Psoas muscle (tissue), 8 donors: ENCODE data around the gene PDIA6. TPM values are rescaled to one million over a fixed set of nuclear protein-coding genes. Genes with fewer than 3 reads are reported as not detected.
A peak's percentile ranks its signal among the peaks of the same experiment; 100 is the strongest.

Source experiments
- ATAC-seq, 4 donors: fragments of 200-7000 bp; cut with Tn5 transposase; one replicate each; pipeline ENCODE4 v1.9.1; 2020; ENCODE audit warnings: moderate library complexity in 3 of 4, mild to moderate bottlenecking in 2 of 4
- DNase-seq, 2 donors: peaks; one replicate each; pipeline ENCODE4 v3.0.0-alpha.2; 2020
- H3K27ac ChIP-seq: fragments of 200-600 bp; one replicate; pipeline ENCODE4 v1.8.0; 2022
- H3K27me3 ChIP-seq, 3 donors: fragments of 200-600 bp in 1 of 3; one replicate each; pipeline versions ENCODE4 v1.6.1 to v1.8.0; 2013 to 2022; ENCODE audit warnings: low read length in 2 of 3, mild to moderate bottlenecking in 2 of 3, moderate library complexity in 1 of 3; ENCODE audit not compliant: insufficient read depth in 3 of 3
- H3K36me3 ChIP-seq, 2 donors: fragments of 200-600 bp in 1 of 2; one replicate each; pipeline versions ENCODE4 v1.6.1 to v1.8.0; 2013 to 2022; ENCODE audit warnings: low read depth in 1 of 2, mild to moderate bottlenecking in 1 of 2, moderate library complexity in 1 of 2; ENCODE audit not compliant: insufficient read depth in 1 of 2
- H3K4me1 ChIP-seq: fragments of 200-600 bp; one replicate; pipeline ENCODE4 v1.8.0; 2022
- H3K4me3 ChIP-seq: fragments of 200-600 bp; one replicate; pipeline ENCODE4 v1.8.0; 2022; ENCODE audit warnings: mild to moderate bottlenecking
- H3K9me3 ChIP-seq: fragments of 200-600 bp; one replicate; pipeline ENCODE4 v1.8.0; 2022
- WGBS, 3 donors: extraction: QIAGEN DNeasy Blood & Tissue Kit; methylation state at CpG; one replicate each; pipeline versions ENCODE4 v1.1.6 to v1.1.7; 2013; 5-methylcytosine and 5-hydroxymethylcytosine counted together
- intact Hi-C, 2 donors: fragments of 100-400 bp; cut with DNase I; formaldehyde crosslinking; loops; one replicate each; pipeline versions ENCODE4 v1.11.0 to v1.14.2; 2022
- polyA plus RNA-seq, 3 donors: library from polyadenylated mRNA; stranded (reverse); fragments of 200-250 nt; gene quantifications; one replicate each; pipeline ENCODE4 v1.2.3, GENCODE V29; 2013
- total RNA-seq, 4 donors: library from RNA; stranded (reverse); fragmentation: NEBNext Ultra II Directional in 2 of 4; extraction: Animal tissue kit (Norgen Biotek cat#: 25700) in 2 of 4; gene quantifications; one replicate each; pipeline versions ENCODE4 v1.2.1 to v1.2.4, GENCODE V29; 2021 to 2023
- TF ChIP-seq, protein P1 (sequence below): fragments of 200-600 bp; IDR thresholded peaks from one replicate; pipeline ENCODE4 v1.8.0; 2022; ENCODE audit warnings: antibody characterized with exemption
- donor health status: healthy with polysubstance abuse.
- donor health status: DM: no; HTN: no; CAD: no; lungs with moderate emphysema.
- donor health status: Bipolar disorder and iron deficiency.
- donor health status: healthy.
- donor health status: DM: yes; HTN: yes; CAD: no.
- donor health status: DM: no; HTN: no; CAD: no.
- donor health status: DM: no; HTN: no; CAD: no.
- donor health status: DM: yes; HTN: yes; CAD: no.

PDIA6 gene
- total and polyA plus RNA-seq, 7 donors: 40.1 to 139 (median 56.7) TPM

DNA sequence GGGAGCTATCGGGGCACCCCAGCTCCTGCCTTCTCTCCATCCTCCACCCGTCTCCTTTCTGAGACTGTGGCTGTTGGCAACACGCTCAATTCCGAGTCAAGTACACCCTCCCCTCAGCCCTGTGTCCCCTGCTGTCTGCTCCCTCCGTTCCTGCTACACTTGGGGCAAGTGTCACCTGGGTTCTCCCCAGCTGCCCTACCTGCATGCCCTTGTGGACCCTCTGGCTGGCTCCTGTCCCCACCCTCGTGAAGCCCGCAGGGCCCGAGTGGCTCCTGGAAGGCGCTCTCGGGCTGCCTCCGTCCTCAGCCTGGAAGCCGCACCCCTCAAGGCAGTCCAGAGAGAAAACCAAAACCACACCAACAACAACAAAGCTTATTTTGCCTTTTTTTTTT is 33.9 kb downstream of the PDIA6 start:
- Histone ChIP-seq H3K9me3 (no peaks in the 10 kb centered on the region), H3K27ac (no peak overlapping the region), H3K4me3 (no peak overlapping the region), H3K36me3 (peaks cover 2 to 58% of the 10 kb centered on the region in 2 donors), H3K27me3 (no peaks in the 10 kb centered on the region), H3K4me1 (no peaks in the 10 kb centered on the region)
- intact Hi-C loops: no loop called here
- 89 to 94% (median 93%) methylated on average over 10 to 12 of the region's 12 CpGs for WGBS, 3 donors
- ATAC-seq (peak in 1 of 4 donors; percentile 11), DNase-seq (no peak)
- TF ChIP-seq, protein P1, sequence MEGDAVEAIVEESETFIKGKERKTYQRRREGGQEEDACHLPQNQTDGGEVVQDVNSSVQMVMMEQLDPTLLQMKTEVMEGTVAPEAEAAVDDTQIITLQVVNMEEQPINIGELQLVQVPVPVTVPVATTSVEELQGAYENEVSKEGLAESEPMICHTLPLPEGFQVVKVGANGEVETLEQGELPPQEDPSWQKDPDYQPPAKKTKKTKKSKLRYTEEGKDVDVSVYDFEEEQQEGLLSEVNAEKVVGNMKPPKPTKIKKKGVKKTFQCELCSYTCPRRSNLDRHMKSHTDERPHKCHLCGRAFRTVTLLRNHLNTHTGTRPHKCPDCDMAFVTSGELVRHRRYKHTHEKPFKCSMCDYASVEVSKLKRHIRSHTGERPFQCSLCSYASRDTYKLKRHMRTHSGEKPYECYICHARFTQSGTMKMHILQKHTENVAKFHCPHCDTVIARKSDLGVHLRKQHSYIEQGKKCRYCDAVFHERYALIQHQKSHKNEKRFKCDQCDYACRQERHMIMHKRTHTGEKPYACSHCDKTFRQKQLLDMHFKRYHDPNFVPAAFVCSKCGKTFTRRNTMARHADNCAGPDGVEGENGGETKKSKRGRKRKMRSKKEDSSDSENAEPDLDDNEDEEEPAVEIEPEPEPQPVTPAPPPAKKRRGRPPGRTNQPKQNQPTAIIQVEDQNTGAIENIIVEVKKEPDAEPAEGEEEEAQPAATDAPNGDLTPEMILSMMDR: no peak

DNA sequence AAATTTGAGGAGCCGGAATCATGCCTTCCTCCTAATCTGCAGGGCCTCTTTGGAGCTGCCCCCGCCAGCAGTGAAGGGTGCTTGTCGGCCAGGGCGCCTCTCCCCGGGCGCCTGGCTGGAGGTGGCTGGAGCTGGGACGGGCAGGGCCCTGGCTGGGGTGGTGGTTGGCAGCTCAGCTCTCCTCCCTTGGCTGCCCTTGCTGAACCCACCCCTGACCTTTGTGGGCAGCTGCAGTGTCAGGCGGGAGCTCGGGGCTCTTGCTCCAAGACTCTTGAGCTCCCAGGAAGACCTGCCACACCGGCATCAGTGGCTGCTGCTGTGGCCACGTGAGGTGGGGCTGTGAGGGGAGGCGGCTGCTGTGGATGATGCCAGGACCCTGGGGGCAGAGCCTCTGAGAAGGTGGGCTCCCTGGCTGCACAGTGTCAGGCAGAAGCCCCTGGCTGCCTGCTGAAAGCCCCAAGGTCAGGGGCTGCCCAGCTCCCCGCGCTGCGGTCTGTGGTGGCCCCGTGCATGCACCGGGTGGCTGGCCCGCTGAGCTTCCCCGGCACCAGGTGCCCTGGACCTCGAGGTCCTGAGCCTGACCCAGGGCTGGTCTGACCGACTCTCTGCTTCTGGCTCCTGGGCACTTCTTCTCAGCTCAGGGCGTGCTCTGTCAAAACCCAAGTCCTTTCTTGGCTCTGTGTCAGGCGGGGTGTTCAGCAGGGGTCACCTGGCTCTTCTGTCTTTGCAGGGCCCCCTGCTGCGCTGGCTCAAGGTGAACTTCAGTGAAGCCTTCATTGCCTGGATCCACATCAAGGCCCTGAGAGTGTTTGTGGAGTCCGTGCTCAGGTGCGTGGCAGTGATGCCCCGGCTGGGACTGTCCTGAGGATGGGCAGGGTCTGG is 34.5 kb downstream of the PDIA6 start:
- intact Hi-C loops: no loop called here
- 79 to 86% (median 85%) methylated on average over 27 of the region's 27 CpGs for WGBS, 3 donors
- Histone ChIP-seq H3K9me3 (no peaks in the 10 kb centered on the region), H3K27ac (no peak overlapping the region), H3K4me1 (no peaks in the 10 kb centered on the region), H3K4me3 (no peak overlapping the region), H3K36me3 (peaks cover 0 to 51% of the 10 kb centered on the region in 2 donors), H3K27me3 (no peaks in the 10 kb centered on the region)
- ATAC-seq (peak in 1 of 4 donors; percentile 13), DNase-seq (no peak)
- TF ChIP-seq, protein P1: no peak

DNA sequence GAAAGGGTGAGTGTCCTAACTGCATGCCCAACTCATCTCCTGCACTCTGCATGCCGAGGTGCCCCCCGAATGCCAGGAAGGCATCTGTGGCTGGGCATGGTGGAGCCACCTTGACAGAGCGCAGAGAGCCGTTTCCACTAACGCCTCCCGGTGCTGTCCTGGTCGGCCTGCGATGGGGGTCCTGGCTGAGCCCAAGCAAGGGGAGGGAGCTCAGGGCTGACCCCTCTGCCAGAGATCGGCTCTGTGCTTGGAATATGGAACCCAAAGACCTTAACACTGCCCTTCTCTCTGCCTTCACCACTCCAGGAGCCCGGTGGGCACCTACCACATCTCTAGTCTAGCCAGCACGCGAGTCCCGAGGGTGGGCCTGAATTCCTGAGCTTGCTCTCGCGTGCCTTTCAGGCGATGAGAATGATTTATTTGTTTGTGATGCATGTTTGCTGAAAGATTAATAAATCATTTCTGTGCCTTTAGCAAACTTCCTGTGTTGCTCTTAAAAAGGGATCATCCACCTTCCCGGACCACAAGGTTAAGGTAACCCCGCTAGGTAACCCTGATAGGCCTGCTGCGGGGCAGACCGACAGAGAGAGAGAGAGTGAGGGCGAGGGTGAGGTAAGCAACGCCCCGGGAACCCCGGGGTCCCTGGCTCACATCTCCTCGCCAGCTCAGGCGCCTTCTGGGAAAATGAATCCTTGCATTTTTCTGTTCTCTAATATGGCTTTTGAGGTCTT is 35.3 kb downstream of the PDIA6 start:
- no peaks in the 10 kb centered on the region for H3K4me1 ChIP-seq
- H3K9me3 ChIP-seq: no peaks in the 10 kb centered on the region
- no peak overlapping the region for H3K4me3 ChIP-seq
- H3K27ac ChIP-seq: no peak overlapping the region
- H3K36me3 ChIP-seq: peaks cover 0 to 43% of the 10 kb centered on the region in 2 donors
- TF ChIP-seq, protein P1: no peak
- WGBS, 3 donors: 89 to 90% (median 90%) methylated on average over 20 to 26 of the region's 26 CpGs
- H3K27me3 ChIP-seq: no peaks in the 10 kb centered on the region
- ATAC-seq (no peak), DNase-seq (no peak)
- intact Hi-C loops: no loop called here

DNA sequence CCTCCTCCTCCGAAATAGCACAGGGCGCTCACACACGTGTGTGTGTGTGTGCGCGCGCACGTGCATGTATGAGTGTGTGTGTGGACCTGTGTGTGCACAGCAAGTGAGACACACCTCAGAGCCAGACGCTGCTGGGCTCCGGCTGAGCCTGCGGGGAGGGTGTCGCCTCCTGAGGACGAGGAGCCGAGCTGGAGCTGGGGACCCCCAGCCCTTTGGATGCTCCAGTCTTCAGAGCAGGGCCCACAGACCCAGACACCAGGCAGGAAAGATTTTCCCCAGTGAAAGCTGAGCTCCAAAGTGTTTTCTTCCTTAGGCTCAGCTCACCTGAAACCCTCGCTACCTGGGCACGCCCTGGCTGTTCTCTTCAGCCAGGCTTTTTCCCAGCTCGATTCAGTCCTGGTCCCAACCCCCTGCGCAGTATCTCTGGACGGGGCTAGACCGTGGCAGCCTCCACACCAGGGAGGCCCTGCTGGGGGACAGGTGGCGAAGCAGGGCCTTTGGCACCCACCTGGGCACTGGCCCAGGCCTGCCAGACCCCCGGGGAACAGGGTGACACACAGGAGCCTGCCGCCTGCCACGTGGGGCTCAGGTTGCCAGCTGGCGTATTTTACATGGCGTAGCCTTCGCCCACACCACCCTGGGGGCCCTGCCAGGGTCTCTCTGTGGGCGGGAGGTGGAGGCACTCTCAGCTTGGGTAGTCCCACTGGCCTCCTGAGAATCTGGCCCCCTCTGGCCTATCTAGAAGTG is 36.2 kb downstream of the PDIA6 start:
- Histone ChIP-seq H3K4me1 (no peaks in the 10 kb centered on the region), H3K27ac (no peak overlapping the region), H3K9me3 (no peaks in the 10 kb centered on the region), H3K27me3 (no peaks in the 10 kb centered on the region), H3K36me3 (peaks cover 0 to 34% of the 10 kb centered on the region in 2 donors), H3K4me3 (no peak overlapping the region)
- DNase-seq (no peak), ATAC-seq (no peak)
- 82 to 90% (median 82%) methylated on average over 27 of the region's 27 CpGs for WGBS, 3 donors
- TF ChIP-seq, protein P1: no peak
- intact Hi-C loops: no loop called here
